Fibroblast of peridontal ligament (primary cell): ENCODE data around the gene PRM2.

Source experiments
- DNase-seq: peaks from one replicate; pipeline ENCODE4 v3.0.0-alpha.2; 2010; ENCODE audit errors: extremely low read depth

The PRM2 gene

GRCh38 chr16:11276143-11276895, at the start of gene PRM2:
Gene PRM2 (minus strand): TSS chr16:11276480. CDS start chr16:11276370, 110 bp downstream.
- DNase-seq, result no peak

- DNase-seq, result no peak
These were observed 49.3 kb upstream of the PRM2 start for GRCh38 chr16:11325404-11326083.

- no peak for DNase-seq
These were observed 47.5 kb upstream of the PRM2 start for GRCh38 chr16:11323551-11324336.

- DNase-seq, result no peak
These were observed 46.5 kb upstream of the PRM2 start for GRCh38 chr16:11322823-11323222.

- no peak for DNase-seq
These were observed 45.4 kb upstream of the PRM2 start for GRCh38 chr16:11321662-11322061.

GRCh38 chr16:11320170-11320569, 43.9 kb upstream of the PRM2 start:
- no peak for DNase-seq

GRCh38 chr16:11319529-11320146, 43.4 kb upstream of the PRM2 start:
- DNase-seq, result no peak

- DNase-seq, result no peak
These were observed 42.5 kb upstream of the PRM2 start for GRCh38 chr16:11318817-11319216.

GRCh38 chr16:11316331-11317015, 40.2 kb upstream of the PRM2 start:
- DNase-seq, result no peak

- no peak for DNase-seq
These were observed 39.2 kb upstream of the PRM2 start for GRCh38 chr16:11315510-11315909.

GRCh38 chr16:11314309-11314894, 38.1 kb upstream of the PRM2 start:
- no peak for DNase-seq

- no peak for DNase-seq
These were observed 37.4 kb upstream of the PRM2 start for GRCh38 chr16:11313493-11314308.

- peak; percentile 48 for DNase-seq
These were observed 36.6 kb upstream of the PRM2 start for GRCh38 chr16:11312718-11313492.

- DNase-seq, result no peak
These were observed 34.8 kb upstream of the PRM2 start for GRCh38 chr16:11310997-11311561.

GRCh38 chr16:11310634-11310977, 34.3 kb upstream of the PRM2 start:
- DNase-seq, result no peak

GRCh38 chr16:11309895-11310633, 33.8 kb upstream of the PRM2 start:
- no peak for DNase-seq

- no peak for DNase-seq
These were observed 32.4 kb upstream of the PRM2 start for GRCh38 chr16:11308493-11309283.
